ENCODE results near the gene MLH1.

DNA sequence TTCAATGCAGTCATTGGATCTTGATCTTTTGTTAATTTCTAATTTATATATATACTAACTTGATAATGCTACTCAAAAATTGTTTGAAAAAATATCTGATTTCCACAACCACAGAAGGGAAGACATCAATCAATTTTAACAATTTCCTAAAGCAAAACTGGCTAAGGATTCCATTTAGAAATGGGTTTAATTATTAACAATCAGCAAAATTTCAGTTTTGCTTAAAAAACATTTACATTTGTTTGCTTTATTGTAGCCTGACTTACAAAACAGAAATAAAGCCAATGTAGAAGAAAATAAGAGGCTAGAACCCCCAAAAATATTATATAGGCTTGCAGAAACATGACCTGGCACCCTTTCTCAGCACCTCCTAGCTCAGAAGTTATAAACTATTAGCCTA is 106.2 kb downstream of the MLH1 start:
- TF ChIP-seq, protein P1, sequence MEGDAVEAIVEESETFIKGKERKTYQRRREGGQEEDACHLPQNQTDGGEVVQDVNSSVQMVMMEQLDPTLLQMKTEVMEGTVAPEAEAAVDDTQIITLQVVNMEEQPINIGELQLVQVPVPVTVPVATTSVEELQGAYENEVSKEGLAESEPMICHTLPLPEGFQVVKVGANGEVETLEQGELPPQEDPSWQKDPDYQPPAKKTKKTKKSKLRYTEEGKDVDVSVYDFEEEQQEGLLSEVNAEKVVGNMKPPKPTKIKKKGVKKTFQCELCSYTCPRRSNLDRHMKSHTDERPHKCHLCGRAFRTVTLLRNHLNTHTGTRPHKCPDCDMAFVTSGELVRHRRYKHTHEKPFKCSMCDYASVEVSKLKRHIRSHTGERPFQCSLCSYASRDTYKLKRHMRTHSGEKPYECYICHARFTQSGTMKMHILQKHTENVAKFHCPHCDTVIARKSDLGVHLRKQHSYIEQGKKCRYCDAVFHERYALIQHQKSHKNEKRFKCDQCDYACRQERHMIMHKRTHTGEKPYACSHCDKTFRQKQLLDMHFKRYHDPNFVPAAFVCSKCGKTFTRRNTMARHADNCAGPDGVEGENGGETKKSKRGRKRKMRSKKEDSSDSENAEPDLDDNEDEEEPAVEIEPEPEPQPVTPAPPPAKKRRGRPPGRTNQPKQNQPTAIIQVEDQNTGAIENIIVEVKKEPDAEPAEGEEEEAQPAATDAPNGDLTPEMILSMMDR (conservative IDR thresholded peaks at IDR 0.05; ENCODE audit: low read depth, low read length) = no peak
- no peak for TF ChIP-seq EZH2 (IDR thresholded peaks at IDR 0.05; ENCODE audit: low read length, unreplicated experiment)
- TF ChIP-seq EZH2phosphoT487 (IDR thresholded peaks at IDR 0.05; ENCODE audit: borderline replicate concordance, low read length) = no peak

Measured in PC-3 (cell line).